GM23248 (cell line): ENCODE measurements around the gene NLGN2. TPM values are rescaled to one million over a fixed set of nuclear protein-coding genes. Genes with fewer than 3 reads are reported as not detected.

Experiments used
- DNase-seq: peaks from one replicate; pipeline ENCODE4 v3.0.0-alpha.2; 2015
- H2AFZ ChIP-seq: fragments of 200-600 bp; sonication (generic); 2 replicates; pipeline ENCODE4 v1.6.1; 2016; ENCODE audit warnings: antibody characterized with exemption
- H3F3A ChIP-seq: fragments of 200-600 bp; sonication (generic); 2 replicates; pipeline ENCODE4 v1.6.1; 2016; ENCODE audit warnings: mild to moderate bottlenecking, antibody characterized with exemption, mixed run types; ENCODE audit not compliant: insufficient read depth
- H3K27ac ChIP-seq: fragments of 200-600 bp; sonication (generic); 2 replicates; pipeline ENCODE4 v1.5.1; 2016; ENCODE audit warnings: mild to moderate bottlenecking
- H3K27me3 ChIP-seq: fragments of 200-600 bp; sonication (generic); replicated peaks from 2 replicates; pipeline ENCODE4 v1.6.1; 2016; ENCODE audit warnings: mild to moderate bottlenecking; ENCODE audit not compliant: insufficient read depth
- H3K36me3 ChIP-seq: fragments of 200-600 bp; sonication (generic); 2 replicates; pipeline ENCODE4 v1.6.1; 2016; ENCODE audit warnings: low read depth, mild to moderate bottlenecking
- H3K4me1 ChIP-seq: fragments of 200-600 bp; sonication (generic); 2 replicates; pipeline ENCODE4 v1.6.1; 2016; ENCODE audit warnings: mild to moderate bottlenecking; ENCODE audit not compliant: insufficient read depth
- H3K4me2 ChIP-seq: fragments of 200-600 bp; sonication (generic); one replicate; pipeline ENCODE4 v1.6.1; 2016; ENCODE audit warnings: mild to moderate bottlenecking; ENCODE audit not compliant: unreplicated experiment
- H3K4me3 ChIP-seq: fragments of 200-600 bp; sonication (generic); 2 replicates; pipeline ENCODE4 v1.5.1; 2016; ENCODE audit warnings: mild to moderate bottlenecking
- H3K79me2 ChIP-seq: fragments of 200-600 bp; sonication (generic); 2 replicates; pipeline ENCODE4 v1.6.1; 2016; ENCODE audit warnings: mild to moderate bottlenecking; ENCODE audit not compliant: insufficient read depth
- H3K9ac ChIP-seq: fragments of 200-600 bp; sonication (generic); 2 replicates; pipeline ENCODE4 v1.6.1; 2016; ENCODE audit warnings: mild to moderate bottlenecking
- H3K9me2 ChIP-seq: fragments of 200-600 bp; sonication (generic); 2 replicates; pipeline ENCODE4 v1.6.1; 2016; ENCODE audit warnings: mixed run types, mild to moderate bottlenecking, moderate library complexity; ENCODE audit not compliant: insufficient read depth
- H3K9me3 ChIP-seq: fragments of 200-600 bp; sonication (generic); one replicate; pipeline ENCODE4 v1.6.1; 2017; ENCODE audit warnings: low read depth
- H4K20me1 ChIP-seq: fragments of 200-600 bp; sonication (generic); 2 replicates; pipeline ENCODE4 v1.6.0; 2016; ENCODE audit not compliant: insufficient read depth
- EZH2 ChIP-seq: fragments of 200-600 bp; sonication (generic); IDR thresholded peaks from 2 replicates; pipeline ENCODE4 v1.6.1; 2018; ENCODE audit warnings: antibody characterized with exemption, mild to moderate bottlenecking; ENCODE audit not compliant: insufficient read depth, poor library complexity, severe bottlenecking
- EZH2phosphoT487 ChIP-seq: fragments of 200-600 bp; sonication (generic); IDR thresholded peaks from 2 replicates; pipeline ENCODE4 v1.6.1; 2018; ENCODE audit warnings: antibody characterized with exemption, moderate library complexity, mild to moderate bottlenecking, low read depth; ENCODE audit not compliant: insufficient read depth
- WGBS, 2 experiments: methylation state at CpG; one replicate each; pipeline ENCODE4 v1.1.6; 2015 to 2017; ENCODE audit warnings: low lambda C conversion rate in 2 of 2, low coverage in 1 of 2; ENCODE audit errors: missing lambda C conversion rate in 2 of 2; 5-methylcytosine and 5-hydroxymethylcytosine counted together
- in situ Hi-C: fragments of 300-500 bp; cut with MboI; formaldehyde crosslinking; loops from 2 replicates; pipeline ENCODE4 v1.15.0; 2020
- polyA plus RNA-seq: library from polyadenylated mRNA; unstranded; fragments of >200 nt; fragmentation: Nextera tagmentation; extraction: Ambion mirVana; gene quantifications from 2 replicates; pipeline ENCODE4 v1.2.1, GENCODE V29; 2016
- total RNA-seq: library from RNA; depleted of rRNA; stranded (reverse); fragments of >200 nt; shearing (Covaris generic); gene quantifications from 2 replicates; pipeline ENCODE4 v1.2.3, GENCODE V29; 2014

Gene NLGN2
- total and polyA plus RNA-seq, 2 experiments from 2014 or later = 3.3 to 9.5 TPM

DNA sequence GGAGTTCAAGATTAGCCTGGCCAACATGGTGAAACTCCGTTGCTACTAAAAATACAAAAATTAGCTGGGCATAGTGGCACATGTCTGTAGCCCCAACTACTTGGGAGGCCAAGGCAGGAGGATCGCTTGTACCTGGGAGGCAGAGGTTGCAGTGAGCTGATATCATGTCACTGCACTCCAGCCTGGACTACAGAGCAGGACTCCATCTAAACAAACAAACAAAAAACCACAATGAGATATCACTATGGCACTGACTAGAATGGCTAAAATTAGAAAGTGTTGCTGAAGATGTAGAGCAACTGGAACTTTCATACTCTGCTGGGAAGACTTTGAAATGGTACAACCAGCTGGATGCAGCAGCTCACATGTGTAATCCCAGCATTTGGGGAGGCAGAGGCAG is 33.3 kb upstream of the NLGN2 start:
- no peaks in the 10 kb centered on the region for H3K79me2 ChIP-seq
- H3K27ac ChIP-seq = no peak overlapping the region
- H3K9me3 ChIP-seq = no peaks in the 10 kb centered on the region
- H3K4me1 ChIP-seq = no peaks in the 10 kb centered on the region
- no peak overlapping the region for H3K9ac ChIP-seq
- no peaks in the 10 kb centered on the region for H3F3A ChIP-seq
- TF ChIP-seq EZH2 = no peak
- no peak for TF ChIP-seq EZH2phosphoT487
- in situ Hi-C loops = no loop called here
- H4K20me1 ChIP-seq = no peaks in the 10 kb centered on the region
- H3K4me3 ChIP-seq = no peak overlapping the region
- H3K36me3 ChIP-seq = no peaks in the 10 kb centered on the region
- no peak overlapping the region for H3K4me2 ChIP-seq
- H2AFZ ChIP-seq = no peak overlapping the region
- DNase-seq = no peak
- no peaks in the 10 kb centered on the region for H3K9me2 ChIP-seq
- WGBS, 2 experiments = 71 to 88% methylated on average over 2 of the region's 2 CpGs
- H3K27me3 ChIP-seq = no peaks in the 10 kb centered on the region

DNA sequence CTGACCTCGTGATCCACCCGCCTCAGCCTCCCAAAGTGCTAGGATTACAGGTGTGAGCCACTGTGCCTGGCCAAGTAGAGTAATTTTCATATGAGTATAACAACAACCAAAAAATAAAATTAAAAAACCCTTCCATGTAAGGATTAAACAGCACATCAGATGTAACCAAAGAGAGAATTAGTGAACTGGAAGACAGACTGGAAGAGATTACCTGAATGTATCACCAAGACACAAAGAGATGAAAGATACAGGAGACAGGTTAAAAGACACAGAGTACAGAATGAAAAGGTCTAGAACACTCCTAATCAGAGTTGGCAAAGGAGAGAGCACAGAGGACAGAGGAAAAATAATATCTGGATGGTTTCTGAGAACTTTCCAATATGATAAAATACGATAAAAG is 28.5 kb upstream of the NLGN2 start:
- no peaks in the 10 kb centered on the region for H3K9me2 ChIP-seq
- no peaks in the 10 kb centered on the region for H3F3A ChIP-seq
- no peak overlapping the region for H3K27ac ChIP-seq
- H3K9ac ChIP-seq = no peak overlapping the region
- H3K9me3 ChIP-seq = no peaks in the 10 kb centered on the region
- H3K4me2 ChIP-seq = no peak overlapping the region
- no peaks in the 10 kb centered on the region for H4K20me1 ChIP-seq
- no peaks in the 10 kb centered on the region for H3K36me3 ChIP-seq
- no peak overlapping the region for H2AFZ ChIP-seq
- no peaks in the 10 kb centered on the region for H3K79me2 ChIP-seq
- no peak for DNase-seq
- in situ Hi-C loops = no loop called here
- peaks cover 6% of the 10 kb centered on the region for H3K4me1 ChIP-seq
- WGBS, 2 experiments = 88% methylated on average over 3 of the region's 3 CpGs
- H3K27me3 ChIP-seq = no peaks in the 10 kb centered on the region
- no peak overlapping the region for H3K4me3 ChIP-seq
- TF ChIP-seq EZH2phosphoT487 (no peak), EZH2 (no peak)

DNA sequence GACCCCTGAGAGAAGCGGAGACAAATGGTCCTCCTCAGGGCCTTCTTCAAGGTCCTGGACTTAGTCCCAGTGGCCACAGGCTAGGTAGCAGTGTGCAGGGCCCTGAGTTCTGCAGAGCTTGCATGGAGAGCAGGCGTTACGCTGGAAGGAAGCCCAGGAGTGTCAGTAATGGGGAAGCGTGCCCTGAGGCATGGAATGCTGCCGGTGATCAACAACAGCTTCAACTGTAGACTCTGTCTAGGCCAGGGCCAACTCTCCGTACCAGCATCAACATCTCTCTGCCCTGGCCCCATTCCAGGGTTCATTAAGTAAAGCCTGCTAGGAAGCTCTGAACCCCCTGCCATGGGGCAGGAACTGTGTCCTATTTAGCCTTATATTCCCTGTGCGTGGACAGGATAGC is 27.3 kb upstream of the NLGN2 start:
- H3K4me2 ChIP-seq = peak overlapping the region; percentile 85
- 15 to 18% methylated on average over 7 of the region's 7 CpGs for WGBS, 2 experiments
- in situ Hi-C loops = no loop called here

DNA sequence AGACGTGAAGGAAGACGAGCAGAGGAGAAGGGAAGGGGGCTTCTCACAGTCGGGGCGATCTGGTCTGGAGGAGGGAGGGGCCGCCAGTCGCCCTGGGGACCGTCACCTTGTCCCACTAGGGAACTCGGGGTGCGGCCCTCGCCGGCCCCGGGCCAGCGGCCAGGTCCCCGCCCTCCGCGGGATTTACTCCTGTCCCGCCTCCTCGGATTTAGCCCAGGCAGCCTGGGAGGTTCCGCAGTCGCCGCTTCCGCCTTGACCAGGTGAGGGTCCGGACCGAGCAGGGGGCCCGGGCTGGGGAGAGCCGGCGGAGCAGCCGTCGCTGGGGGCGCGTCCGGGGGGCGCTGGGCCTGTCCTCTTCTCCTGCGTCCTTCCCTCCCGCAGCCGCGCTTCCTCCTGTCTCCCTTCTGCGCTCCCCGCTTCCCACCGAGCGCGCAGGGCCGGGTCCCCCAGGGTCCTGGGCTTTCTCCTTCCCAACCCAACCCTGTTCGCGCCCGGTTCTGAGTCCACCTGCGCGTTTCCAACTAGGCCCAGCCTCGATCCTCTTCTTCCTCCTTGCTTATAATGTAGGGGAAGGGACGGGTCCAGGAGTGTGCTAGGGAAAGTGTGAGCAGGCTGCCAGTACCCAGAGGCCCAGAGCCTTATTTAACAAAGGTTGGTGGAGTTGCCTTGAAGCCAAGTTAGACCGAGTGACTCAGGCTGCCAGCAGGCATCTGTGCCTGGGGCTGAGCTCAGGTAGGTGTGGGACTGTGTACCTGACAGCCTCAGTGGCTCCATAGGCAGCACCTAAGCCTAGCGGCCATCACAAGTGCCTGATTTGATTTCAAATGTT is 26.6 kb upstream of the NLGN2 start, which contains the start of gene TNK1:
TNK1 (plus strand) TSS at position 235 of the 829 bp plus-strand sequence. CDS start 1,838 bp downstream, outside the sequence.
- H3K27me3 ChIP-seq = no peaks in the 10 kb centered on the region
- in situ Hi-C loops = no loop called here
- H4K20me1 ChIP-seq = no peaks in the 10 kb centered on the region
- peak within 1 kb of the TSS; percentile 85 for H3K4me2 ChIP-seq
- H3F3A ChIP-seq = no peaks in the 10 kb centered on the region
- H2AFZ ChIP-seq = peak within 1 kb of the TSS; percentile 72
- H3K9me3 ChIP-seq = no peaks in the 10 kb centered on the region
- peaks cover 6% of the 10 kb centered on the region for H3K4me1 ChIP-seq
- DNase-seq = peak; percentile 48
- H3K4me3 ChIP-seq = peak within 1 kb of the TSS; percentile 63
- no peak for TF ChIP-seq EZH2
- TF ChIP-seq EZH2phosphoT487 = no peak
- H3K79me2 ChIP-seq = no peaks in the 10 kb centered on the region
- no peaks in the 10 kb centered on the region for H3K36me3 ChIP-seq
- peak within 1 kb of the TSS; percentile 41 for H3K9ac ChIP-seq
- no peaks in the 10 kb centered on the region for H3K9me2 ChIP-seq
- WGBS, 2 experiments = 10% methylated on average over 27 to 34 of the region's 52 CpGs
- H3K27ac ChIP-seq = no peak within 1 kb of the TSS

More for the DNA sequence above, 27.3 kb upstream of the NLGN2 start:
- TF ChIP-seq EZH2phosphoT487 = no peak
- no peak for TF ChIP-seq EZH2
- H3K4me3 ChIP-seq = peak overlapping the region; percentile 63
- no peaks in the 10 kb centered on the region for H4K20me1 ChIP-seq
- H3K27ac ChIP-seq = no peak overlapping the region
- H3K36me3 ChIP-seq = no peaks in the 10 kb centered on the region
- no peaks in the 10 kb centered on the region for H3K79me2 ChIP-seq
- H2AFZ ChIP-seq = peak overlapping the region; percentile 72
- H3K27me3 ChIP-seq = no peaks in the 10 kb centered on the region
- no peaks in the 10 kb centered on the region for H3K9me2 ChIP-seq
- H3K9ac ChIP-seq = peak overlapping the region; percentile 41
- H3K4me1 ChIP-seq = peaks cover 6% of the 10 kb centered on the region
- no peaks in the 10 kb centered on the region for H3K9me3 ChIP-seq
- DNase-seq = peak; percentile 81
- no peaks in the 10 kb centered on the region for H3F3A ChIP-seq
